ENCODE measurements around the gene SLC17A9. TPM values are rescaled to one million over a fixed set of nuclear protein-coding genes. Genes with fewer than 3 reads are reported as not detected.

SLC17A9 gene
- total and polyA plus RNA-seq, 10 donors, result 18.8 to 95.3 (median 34.2) TPM

- TF ChIP-seq POLR2AphosphoS5 (IDR thresholded peaks at IDR 0.05) (no peak), POLR2A (IDR thresholded peaks at IDR 0.05) (no peak), CTCF (IDR thresholded peaks at IDR 0.05 in 8 of 11, conservative IDR thresholded peaks at IDR 0.05 in 3 of 11) (no peak)
- Histone ChIP-seq H3K27ac (peak overlapping the region; percentile 95 to 100 (median 98)), H3K9me3 (no peaks in the 10 kb centered on the region), H3K36me3 (no peaks in the 10 kb centered on the region), H3K4me1 (peaks cover 79 to 93% (median 90%) of the 10 kb centered on the region in 6 donors), H3K27me3 (replicated peaks in 1 of 7) (no peaks in the 10 kb centered on the region), H3K4me3 (peak overlapping the region; percentile 83 to 99 (median 92))
- 0 to 3% (median 1%) methylated on average over 4 of the region's 4 CpGs for WGBS, 5 donors
- intact Hi-C loops (cut with DNase I; ENCODE audit: low total_unique reads), result no loop called here
- DNase-seq, result no peak
Observed at GRCh38 chr20:62925076-62925419, 27.5 kb upstream of the SLC17A9 start.

- peak overlapping the region; percentile 83 to 99 (median 92) for H3K4me3 ChIP-seq
- peak in 2 of 3 donors; percentile 20 to 69 for TF ChIP-seq POLR2AphosphoS5 (IDR thresholded peaks at IDR 0.05)
- TF ChIP-seq POLR2A (IDR thresholded peaks at IDR 0.05), result no peak
- H3K4me1 ChIP-seq, result peaks cover 76 to 93% (median 88%) of the 10 kb centered on the region in 6 donors
- WGBS, 5 donors, result 0 to 1% (median 0%) methylated on average over 41 to 63 of the region's 63 CpGs
- no peaks in the 10 kb centered on the region for H3K27me3 ChIP-seq (replicated peaks in 1 of 7)
- peak overlapping the region; percentile 95 to 100 (median 98) for H3K27ac ChIP-seq
- peak; percentile 90 for DNase-seq
- intact Hi-C loops (cut with DNase I; ENCODE audit: low total_unique reads), result no loop called here
- no peaks in the 10 kb centered on the region for H3K9me3 ChIP-seq
- H3K36me3 ChIP-seq, result no peaks in the 10 kb centered on the region
Observed at GRCh38 chr20:62925420-62926228, 26.9 kb upstream of the SLC17A9 start.

GRCh38 chr20:62926229-62927127 is 26.0 kb upstream of the SLC17A9 start, which contains the start of gene DIDO1:
Gene DIDO1 (minus strand): TSS chr20:62926505.
- 2 to 5% (median 3%) methylated on average over 31 to 92 of the region's 92 CpGs for WGBS, 5 donors
- intact Hi-C loops (cut with DNase I; ENCODE audit: low total_unique reads), result no loop called here
- TF ChIP-seq CTCF (IDR thresholded peaks at IDR 0.05 in 8 of 11, conservative IDR thresholded peaks at IDR 0.05 in 3 of 11) (peak; percentile 46 to 98 (median 88)), POLR2A (IDR thresholded peaks at IDR 0.05) (peak in 1 of 3 donors; percentile 10), POLR2AphosphoS5 (IDR thresholded peaks at IDR 0.05) (peak; percentile 87 to 92 (median 90))
- no peaks in the 10 kb centered on the region for H3K9me3 ChIP-seq
- peak within 1 kb of the TSS; percentile 83 to 99 (median 92) for H3K4me3 ChIP-seq
- DNase-seq, result peak; percentile 99
- peaks cover 68 to 93% (median 82%) of the 10 kb centered on the region in 6 donors for H3K4me1 ChIP-seq
- no peaks in the 10 kb centered on the region for H3K27me3 ChIP-seq (replicated peaks in 1 of 7)
- H3K36me3 ChIP-seq, result no peaks in the 10 kb centered on the region
- peak within 1 kb of the TSS; percentile 95 to 100 (median 98) for H3K27ac ChIP-seq

- no peak for TF ChIP-seq CTCF (IDR thresholded peaks at IDR 0.05 in 8 of 11, conservative IDR thresholded peaks at IDR 0.05 in 3 of 11)
- no peak for TF ChIP-seq POLR2A (IDR thresholded peaks at IDR 0.05)
- no peak for TF ChIP-seq POLR2AphosphoS5 (IDR thresholded peaks at IDR 0.05)
- peaks cover 61 to 93% (median 79%) of the 10 kb centered on the region in 6 donors for H3K4me1 ChIP-seq
- 74 to 82% (median 77%) methylated on average over 11 to 12 of the region's 12 CpGs for WGBS, 5 donors
- peak overlapping the region; percentile 95 to 100 (median 98) for H3K27ac ChIP-seq
- peak overlapping the region; percentile 83 to 99 (median 92) for H3K4me3 ChIP-seq
- intact Hi-C loops (cut with DNase I; ENCODE audit: low total_unique reads), result no loop called here
- H3K36me3 ChIP-seq, result no peaks in the 10 kb centered on the region
- peak; percentile 81 for DNase-seq
- no peaks in the 10 kb centered on the region for H3K27me3 ChIP-seq (replicated peaks in 1 of 7)
- H3K9me3 ChIP-seq, result no peaks in the 10 kb centered on the region
Observed at GRCh38 chr20:62927128-62927705, 25.3 kb upstream of the SLC17A9 start.

Measured in spleen (tissue), 11 donors.